Thyroid gland (tissue), 4 donors: Measurements from ENCODE around the gene ELMO1. TPM values are rescaled to one million over a fixed set of nuclear protein-coding genes. Genes with fewer than 3 reads are reported as not detected.

ENCODE experiments used
- DNase-seq, 2 donors: peaks; one replicate each; pipeline ENCODE4 v3.0.0-alpha.2; 2019
- H3K27ac ChIP-seq, 3 donors: fragments of 200-600 bp; sonication (generic); 1 replicate in 2 of 3; 2 replicates in 1 of 3; pipeline ENCODE4 v1.5.1; 2016 to 2019; ENCODE audit warnings: mild to moderate bottlenecking in 1 of 3, moderate library complexity in 1 of 3
- H3K27me3 ChIP-seq: fragments of 200-600 bp; sonication (generic); one replicate; pipeline ENCODE4 v1.5.1; 2019
- H3K36me3 ChIP-seq, 2 donors: fragments of 200-600 bp; sonication (generic); one replicate each; pipeline ENCODE4 v1.5.1; 2016 to 2019
- H3K4me1 ChIP-seq, 2 donors: fragments of 200-600 bp; sonication (generic); one replicate each; pipeline ENCODE4 v1.5.1; 2017 to 2019
- H3K4me3 ChIP-seq, 3 donors: fragments of 200-600 bp; sonication (generic); replicated peaks in 1 of 3; 1 replicate in 2 of 3; 2 replicates in 1 of 3; pipeline ENCODE4 v1.5.1; 2016; ENCODE audit warnings: mild to moderate bottlenecking in 1 of 3
- H3K9me3 ChIP-seq: fragments of 200-600 bp; sonication (generic); one replicate; pipeline ENCODE4 v1.5.1; 2017
- POLR2A ChIP-seq, 2 donors: fragments of 450-650 bp; IDR thresholded peaks; one replicate each; pipeline ENCODE4 v1.6.1; 2017; ENCODE audit warnings: antibody characterized with exemption in 2 of 2, mild to moderate bottlenecking in 2 of 2, moderate library complexity in 1 of 2
- WGBS, 2 donors: methylation state at CpG; one replicate each; pipeline ENCODE4 v1.1.5; 2017; 5-methylcytosine and 5-hydroxymethylcytosine counted together
- intact Hi-C: fragments of 100-400 bp; cut with DNase I; formaldehyde crosslinking; loops from one replicate; pipeline ENCODE4 v1.15.1; 2023
- total RNA-seq, 4 donors: library from RNA; depleted of rRNA; stranded (reverse); fragments of >200 nt; gene quantifications; one replicate each; pipeline ENCODE4 v1.2.3, GENCODE V29; 2016
- TF ChIP-seq, protein P1 (sequence below), 6 experiments: fragments of 200-600 bp in 3 of 6; fragments of 450-650 bp in 3 of 6; sonication (generic) in 3 of 6; IDR thresholded peaks; one replicate each; pipeline ENCODE4 v1.5.1; 2016 to 2019; ENCODE audit warnings: antibody characterized with exemption in 6 of 6, mild to moderate bottlenecking in 2 of 6, inconsistent platforms in 1 of 6, moderate library complexity in 1 of 6

Gene ELMO1
- total RNA-seq, 4 donors from 2014 or later = 168 to 423 (median 312) TPM

DNA sequence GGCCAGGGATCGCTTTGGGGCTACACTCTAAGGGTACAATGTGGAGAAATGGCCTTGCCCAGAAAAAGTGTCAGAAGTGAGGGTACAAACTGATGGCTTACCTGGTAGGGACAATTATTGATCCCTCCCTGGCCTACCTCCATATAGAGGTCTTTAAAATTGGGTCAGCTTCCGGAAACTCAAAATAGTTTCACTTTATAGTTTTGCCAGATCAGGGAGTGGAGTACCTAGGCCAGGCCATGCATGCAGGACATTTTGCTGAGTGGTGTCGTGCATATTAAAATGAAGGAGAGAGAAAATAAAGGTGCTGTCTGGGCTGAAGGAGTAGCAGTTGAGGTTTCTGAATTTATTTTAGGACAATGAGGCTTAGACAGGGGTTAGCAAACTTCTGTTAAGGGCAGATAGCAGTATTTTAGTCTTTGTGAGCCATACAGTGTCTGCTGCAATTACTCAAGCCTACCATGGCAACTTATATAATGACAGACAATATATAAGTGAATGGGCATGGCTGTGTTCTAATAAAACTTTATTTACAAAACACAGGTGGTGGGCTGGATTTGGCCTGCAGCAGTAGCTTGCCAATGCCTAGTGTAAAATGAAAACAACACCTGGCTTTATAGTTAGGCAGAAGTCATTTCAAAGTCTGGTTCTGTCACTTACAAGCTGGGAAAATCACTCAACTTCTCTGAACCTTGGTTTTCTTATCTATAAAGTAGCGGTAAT, 547.5 kb downstream of the ELMO1 start:
- Histone ChIP-seq H3K4me1 (peaks cover 4 to 9% of the 10 kb centered on the region in 2 donors), H3K9me3 (no peaks in the 10 kb centered on the region), H3K27me3 (no peaks in the 10 kb centered on the region), H3K27ac (no peak overlapping the region), H3K4me3 (no peak overlapping the region), H3K36me3 (no peaks in the 10 kb centered on the region)
- intact Hi-C loops = no loop called here
- 94% methylated on average over 4 of the region's 4 CpGs for WGBS, 2 donors
- DNase-seq = no peak
- TF ChIP-seq, protein P1, sequence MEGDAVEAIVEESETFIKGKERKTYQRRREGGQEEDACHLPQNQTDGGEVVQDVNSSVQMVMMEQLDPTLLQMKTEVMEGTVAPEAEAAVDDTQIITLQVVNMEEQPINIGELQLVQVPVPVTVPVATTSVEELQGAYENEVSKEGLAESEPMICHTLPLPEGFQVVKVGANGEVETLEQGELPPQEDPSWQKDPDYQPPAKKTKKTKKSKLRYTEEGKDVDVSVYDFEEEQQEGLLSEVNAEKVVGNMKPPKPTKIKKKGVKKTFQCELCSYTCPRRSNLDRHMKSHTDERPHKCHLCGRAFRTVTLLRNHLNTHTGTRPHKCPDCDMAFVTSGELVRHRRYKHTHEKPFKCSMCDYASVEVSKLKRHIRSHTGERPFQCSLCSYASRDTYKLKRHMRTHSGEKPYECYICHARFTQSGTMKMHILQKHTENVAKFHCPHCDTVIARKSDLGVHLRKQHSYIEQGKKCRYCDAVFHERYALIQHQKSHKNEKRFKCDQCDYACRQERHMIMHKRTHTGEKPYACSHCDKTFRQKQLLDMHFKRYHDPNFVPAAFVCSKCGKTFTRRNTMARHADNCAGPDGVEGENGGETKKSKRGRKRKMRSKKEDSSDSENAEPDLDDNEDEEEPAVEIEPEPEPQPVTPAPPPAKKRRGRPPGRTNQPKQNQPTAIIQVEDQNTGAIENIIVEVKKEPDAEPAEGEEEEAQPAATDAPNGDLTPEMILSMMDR (IDR thresholded peaks at IDR 0.05) = no peak
- TF ChIP-seq POLR2A (IDR thresholded peaks at IDR 0.05) = no peak

DNA sequence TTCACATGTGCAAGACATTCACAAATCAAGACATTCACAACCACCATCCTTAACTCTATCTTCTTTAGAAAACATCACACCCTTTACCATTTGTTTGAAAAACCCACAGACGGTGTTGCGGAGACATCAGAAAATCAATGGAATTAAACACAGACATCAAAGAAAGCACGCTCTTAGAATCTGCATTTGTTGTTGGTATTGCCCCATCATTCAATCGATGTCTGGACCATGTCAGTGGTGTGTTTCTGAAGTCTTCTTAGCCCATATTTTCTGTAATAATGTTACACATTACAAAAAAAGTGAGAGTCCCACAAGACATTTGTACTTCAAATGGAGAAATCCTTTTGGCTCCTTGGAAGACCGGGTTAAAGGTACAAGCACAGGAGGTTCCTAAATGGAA, 550.5 kb downstream of the ELMO1 start:
- intact Hi-C loops = no loop called here
- Histone ChIP-seq H3K27ac (no peak overlapping the region), H3K36me3 (peaks cover 0 to 7% of the 10 kb centered on the region in 2 donors), H3K4me3 (no peak overlapping the region), H3K4me1 (no peaks in the 10 kb centered on the region), H3K9me3 (no peaks in the 10 kb centered on the region), H3K27me3 (no peaks in the 10 kb centered on the region)
- no peak for DNase-seq
- TF ChIP-seq, protein P1 (IDR thresholded peaks at IDR 0.05) = no peak
- no peak for TF ChIP-seq POLR2A (IDR thresholded peaks at IDR 0.05)
- 97 to 98% methylated on average over 5 of the region's 5 CpGs for WGBS, 2 donors

DNA sequence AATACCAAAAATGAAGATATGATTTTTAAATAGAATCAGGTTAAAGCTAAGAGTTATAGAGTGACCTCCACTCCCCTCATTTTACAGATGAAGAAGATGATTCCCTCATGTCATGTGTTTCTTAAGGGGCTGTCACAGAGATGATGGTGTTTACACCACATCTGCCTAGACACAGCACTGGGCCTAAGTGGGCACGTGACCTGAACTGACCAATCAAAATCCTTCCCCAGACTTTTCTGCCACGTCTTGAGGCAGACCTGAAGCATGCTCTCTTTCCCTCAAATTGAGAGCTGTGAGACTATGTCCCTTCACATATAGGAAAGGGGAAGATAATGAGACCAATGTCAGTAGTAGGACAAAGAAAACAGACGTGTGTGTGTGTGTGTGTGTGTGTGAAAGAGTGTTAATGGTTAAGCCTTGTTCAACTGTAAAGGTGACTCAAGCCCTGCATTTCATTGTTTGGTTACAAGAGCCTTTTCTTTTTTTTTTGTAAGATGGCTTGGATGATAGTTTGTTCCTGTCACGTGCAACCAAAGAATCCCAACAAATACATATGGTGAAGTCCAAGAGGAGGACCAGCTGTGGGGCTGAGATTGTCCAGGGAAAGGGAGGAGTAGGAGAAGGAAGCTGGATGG, 551.6 kb downstream of the ELMO1 start:
- TF ChIP-seq, protein P1 (IDR thresholded peaks at IDR 0.05) = no peak
- no peak for TF ChIP-seq POLR2A (IDR thresholded peaks at IDR 0.05)
- H3K27ac ChIP-seq = no peak overlapping the region
- H3K27me3 ChIP-seq = no peaks in the 10 kb centered on the region
- no peaks in the 10 kb centered on the region for H3K9me3 ChIP-seq
- H3K36me3 ChIP-seq = peaks cover 0 to 16% of the 10 kb centered on the region in 2 donors
- DNase-seq = no peak
- no peaks in the 10 kb centered on the region for H3K4me1 ChIP-seq
- 74 to 77% methylated on average over 4 of the region's 4 CpGs for WGBS, 2 donors
- intact Hi-C loops = no loop called here
- no peak overlapping the region for H3K4me3 ChIP-seq

DNA sequence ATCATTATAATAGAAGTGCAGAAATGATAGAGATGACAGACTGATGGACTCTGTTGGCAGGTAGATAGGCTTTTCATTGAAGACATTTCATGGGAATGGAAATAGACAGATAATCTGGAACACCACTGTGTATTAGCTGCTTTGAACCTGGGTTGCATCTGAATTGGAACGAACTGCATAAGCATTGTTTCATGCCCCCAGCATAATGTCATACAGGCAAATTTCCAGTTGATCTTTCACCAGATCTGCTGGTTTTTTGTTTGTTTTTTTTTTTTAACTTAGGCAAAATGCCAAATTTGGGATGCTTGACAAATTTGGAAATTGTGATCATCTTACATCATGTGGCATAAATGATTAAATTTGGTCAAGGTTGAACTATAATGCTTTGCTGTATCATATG, 552.2 kb downstream of the ELMO1 start:
- H3K27ac ChIP-seq = no peak overlapping the region
- intact Hi-C loops = no loop called here
- no peak overlapping the region for H3K4me3 ChIP-seq
- H3K27me3 ChIP-seq = no peaks in the 10 kb centered on the region
- no peak for TF ChIP-seq POLR2A (IDR thresholded peaks at IDR 0.05)
- TF ChIP-seq, protein P1 (IDR thresholded peaks at IDR 0.05) = no peak
- WGBS, 2 donors = 71 to 79% methylated on average over 1 of the region's 1 CpG
- no peaks in the 10 kb centered on the region for H3K4me1 ChIP-seq
- no peak for DNase-seq
- no peaks in the 10 kb centered on the region for H3K9me3 ChIP-seq
- peaks cover 0 to 17% of the 10 kb centered on the region in 2 donors for H3K36me3 ChIP-seq

DNA sequence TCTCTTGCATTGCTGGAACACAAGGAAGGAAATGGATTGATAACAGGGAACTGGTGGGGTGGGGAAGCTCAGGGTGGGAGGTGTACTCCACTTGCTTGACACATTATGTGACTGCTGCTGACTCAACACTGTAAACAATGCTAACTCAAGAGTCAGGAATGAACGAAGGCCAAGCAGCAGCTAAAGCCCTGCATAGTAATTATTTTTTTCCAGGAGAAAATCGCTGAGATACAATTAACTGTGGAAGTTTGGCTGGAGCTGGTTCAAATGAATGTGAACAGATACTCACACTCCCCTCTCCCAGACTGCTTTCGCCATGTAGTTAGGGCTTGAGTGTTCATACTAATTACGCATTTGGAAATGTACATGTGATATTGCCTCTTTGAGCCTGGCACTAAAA, 553.5 kb downstream of the ELMO1 start:
- WGBS, 2 donors = 74 to 80% methylated on average over 4 of the region's 4 CpGs
- TF ChIP-seq POLR2A (IDR thresholded peaks at IDR 0.05) = no peak
- TF ChIP-seq, protein P1 (IDR thresholded peaks at IDR 0.05) = no peak
- Histone ChIP-seq H3K4me3 (no peak overlapping the region), H3K9me3 (no peaks in the 10 kb centered on the region), H3K27me3 (no peaks in the 10 kb centered on the region), H3K36me3 (peaks cover 0 to 17% of the 10 kb centered on the region in 2 donors), H3K4me1 (no peaks in the 10 kb centered on the region), H3K27ac (no peak overlapping the region)
- no peak for DNase-seq
- intact Hi-C loops = no loop called here
